ENCODE measurements around the gene CD36.
A peak's percentile ranks its signal among the peaks of the same experiment; 100 is the strongest.

The CD36 gene

DNA sequence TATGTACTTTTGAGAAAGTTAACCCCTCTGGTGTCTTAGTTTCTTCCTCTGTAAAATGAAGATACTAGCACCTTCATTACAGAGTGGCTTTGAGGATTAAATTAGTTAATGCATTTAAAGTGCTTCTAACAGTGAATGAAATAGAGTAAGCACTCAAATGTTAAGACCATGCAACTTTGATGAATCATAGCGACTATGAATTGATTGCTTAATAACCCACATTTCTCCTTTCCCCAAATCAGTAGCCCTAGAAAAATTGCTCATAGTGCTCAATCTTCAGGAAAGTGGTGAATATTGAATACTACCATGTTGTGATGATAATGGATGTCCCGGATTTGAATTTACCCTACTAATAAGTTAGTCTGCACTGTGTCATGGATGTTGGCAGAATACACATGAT, 48.1 kb downstream of the CD36 start:
- FAIRE-seq: no peak

DNA sequence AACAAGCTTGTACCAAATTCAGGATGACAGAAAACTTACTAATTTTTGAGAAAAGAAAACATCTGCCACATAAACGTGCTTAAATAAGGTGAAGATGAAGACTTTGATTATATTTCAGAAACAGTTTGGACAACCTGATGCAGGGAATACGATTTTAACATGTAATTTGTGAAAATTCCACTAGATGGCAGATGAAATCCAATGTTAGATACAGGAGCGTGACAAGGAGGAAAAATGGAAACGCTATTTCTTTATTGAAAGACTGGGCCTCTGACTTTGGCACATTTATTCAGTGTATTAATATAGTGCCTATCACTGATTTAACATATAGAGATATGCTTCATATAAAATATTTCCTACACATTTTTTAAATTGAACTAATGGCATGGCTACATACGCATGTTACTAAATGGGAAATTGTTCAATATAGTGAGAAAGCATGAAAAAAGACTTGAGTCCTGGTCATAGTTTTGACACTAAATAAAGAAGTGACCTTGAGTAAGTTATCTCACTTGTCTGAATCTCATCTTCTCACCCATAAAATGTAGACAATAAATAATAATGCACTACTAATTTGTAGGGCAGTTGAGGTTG, 60.7 kb downstream of the CD36 start:
- peak; percentile 33 for FAIRE-seq

More for the DNA sequence above, 48.1 kb downstream of the CD36 start:
- DNase-seq (ENCODE audit: insufficient read length, low spot score): no peak

DNA sequence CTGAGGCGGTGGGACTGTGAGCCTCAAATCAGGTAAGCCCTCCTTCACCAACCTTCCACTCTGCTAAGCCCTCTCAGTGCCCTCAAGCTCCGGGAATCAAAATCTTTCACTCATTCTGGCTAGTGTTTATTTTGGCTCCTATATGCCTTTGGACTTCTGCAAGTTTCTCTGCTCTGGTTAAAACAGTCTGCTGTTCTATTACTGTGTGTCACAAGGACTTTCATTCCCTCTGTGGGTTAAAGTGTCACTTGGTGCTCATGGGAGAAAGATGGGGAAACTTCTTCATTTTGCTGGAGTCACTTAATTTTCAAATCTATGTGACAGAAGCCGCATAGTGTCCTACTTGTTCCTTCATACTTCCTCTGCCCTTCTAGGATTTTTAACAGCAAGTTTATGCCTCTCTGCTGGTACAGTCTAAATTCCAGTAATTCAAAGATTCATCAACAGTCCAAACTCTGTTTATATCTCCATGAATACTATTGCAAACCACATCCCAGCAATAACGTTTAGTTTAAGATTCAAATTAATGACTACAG, 61.3 kb downstream of the CD36 start:
- no peak for FAIRE-seq
- no peak for DNase-seq (ENCODE audit: insufficient read length, low spot score)

More for the DNA sequence above, 60.7 kb downstream of the CD36 start:
- DNase-seq (ENCODE audit: insufficient read length, low spot score): no peak

DNA sequence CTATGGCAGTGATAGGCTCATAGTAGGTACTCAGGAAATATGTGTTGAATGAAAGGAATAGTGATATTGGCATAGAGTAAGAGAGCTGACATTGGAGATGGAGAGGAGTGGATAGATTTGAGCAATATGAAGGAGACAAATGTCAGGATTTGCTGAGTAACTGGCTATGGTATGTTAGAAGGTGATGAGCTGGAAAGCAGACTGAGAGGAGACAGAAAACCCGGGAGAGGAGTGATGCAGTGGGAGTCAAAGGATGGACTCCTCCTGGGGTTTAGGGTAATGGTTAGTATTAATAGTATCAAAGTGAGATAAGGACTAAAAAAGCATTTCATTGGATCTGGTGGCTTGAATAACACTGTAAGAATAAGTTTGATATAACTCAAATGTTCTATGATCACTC, 64.8 kb downstream of the CD36 start:
- DNase-seq (ENCODE audit: insufficient read length, low spot score) (no peak), FAIRE-seq (no peak)

DNA sequence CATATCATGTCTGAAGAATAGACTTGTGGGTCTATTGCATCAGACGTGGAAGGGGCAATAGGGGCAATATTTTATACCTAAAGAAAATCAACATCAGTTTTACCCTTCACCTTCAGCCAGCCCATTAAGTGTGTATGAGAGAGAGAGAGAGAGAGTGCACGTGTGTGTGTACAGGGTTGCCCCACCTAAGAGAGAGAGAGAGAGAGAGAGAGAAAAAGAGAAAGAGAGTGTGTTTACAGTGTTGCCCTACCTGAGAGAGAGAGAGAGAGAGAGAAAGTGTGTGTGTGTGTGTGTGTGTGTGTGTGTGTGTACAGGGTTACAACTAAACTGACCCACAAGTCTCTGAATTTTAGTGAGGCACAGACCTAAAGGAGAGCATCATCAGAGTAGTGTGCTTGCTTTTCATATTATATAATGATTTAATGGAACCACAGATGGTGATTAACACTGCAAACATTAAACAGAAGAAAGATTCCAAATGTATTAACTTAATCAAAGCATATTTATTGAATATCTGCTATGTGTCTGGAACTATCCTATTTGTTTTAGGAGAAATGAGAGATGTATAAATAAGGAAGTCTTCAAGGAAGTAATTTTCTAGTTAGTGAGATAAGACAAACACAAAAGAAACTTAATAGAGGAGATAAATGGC, 66.8 kb downstream of the CD36 start:
- FAIRE-seq: no peak
- DNase-seq (ENCODE audit: insufficient read length, low spot score): no peak

DNA sequence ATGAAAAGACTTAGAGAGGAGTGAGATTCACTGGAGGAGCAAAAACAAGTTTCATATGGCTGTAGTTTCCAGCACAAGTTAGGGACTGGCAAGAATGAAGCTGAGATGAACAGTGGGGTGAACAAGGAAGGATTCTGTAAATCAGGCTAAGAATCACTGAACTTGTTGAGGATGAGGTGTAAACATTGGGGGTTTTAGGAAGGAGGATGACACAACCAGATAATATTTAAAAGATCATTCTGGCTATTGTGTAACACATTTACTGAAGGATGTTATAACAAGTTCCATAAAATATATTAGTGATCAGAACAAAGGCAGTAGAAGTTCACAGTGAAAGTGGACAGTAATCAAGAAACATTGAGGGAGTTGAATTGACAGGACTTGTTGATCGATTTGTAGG, 68.9 kb downstream of the CD36 start:
- FAIRE-seq (no peak), DNase-seq (ENCODE audit: insufficient read length, low spot score) (no peak)

DNA sequence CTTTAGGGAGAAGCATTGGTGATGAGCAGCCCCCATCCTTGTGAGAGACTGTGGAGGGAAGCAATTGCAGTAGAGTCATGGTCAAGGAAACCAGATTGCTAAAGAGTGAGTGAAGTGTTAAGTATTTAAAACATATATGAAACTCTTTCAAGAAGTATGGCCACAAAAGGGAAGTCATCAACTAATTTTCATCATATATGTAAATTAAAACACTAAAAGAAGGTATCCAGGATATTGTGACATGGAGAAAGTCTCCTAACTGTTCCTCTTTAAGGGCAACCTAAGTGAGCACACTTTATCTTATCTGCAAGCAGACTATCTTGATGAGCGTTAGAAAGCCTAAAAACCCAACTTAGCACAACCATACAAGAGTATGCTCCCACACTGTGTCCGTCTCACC, 69.7 kb downstream of the CD36 start:
- FAIRE-seq (no peak), DNase-seq (ENCODE audit: insufficient read length, low spot score) (no peak)

DNA sequence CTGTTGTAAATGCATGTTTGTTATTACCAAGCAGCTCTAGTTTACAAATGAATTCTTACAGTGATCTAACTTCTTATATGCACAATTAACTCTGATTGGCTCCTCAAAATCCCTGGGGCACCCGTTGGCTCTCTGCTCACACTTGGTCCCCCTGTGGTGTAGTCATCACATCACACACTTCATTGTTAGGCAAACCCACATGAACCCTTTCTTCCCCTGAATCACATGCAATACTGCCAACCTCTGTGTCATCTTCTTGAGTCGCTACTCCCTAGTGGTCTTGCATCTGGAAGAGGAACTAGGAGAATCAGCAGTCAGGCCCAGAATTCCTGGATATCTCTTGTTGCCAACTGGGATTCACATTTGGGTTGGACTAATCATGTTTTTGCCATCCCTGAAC, 73.1 kb downstream of the CD36 start:
- FAIRE-seq (no peak), DNase-seq (ENCODE audit: insufficient read length, low spot score) (no peak)

DNA sequence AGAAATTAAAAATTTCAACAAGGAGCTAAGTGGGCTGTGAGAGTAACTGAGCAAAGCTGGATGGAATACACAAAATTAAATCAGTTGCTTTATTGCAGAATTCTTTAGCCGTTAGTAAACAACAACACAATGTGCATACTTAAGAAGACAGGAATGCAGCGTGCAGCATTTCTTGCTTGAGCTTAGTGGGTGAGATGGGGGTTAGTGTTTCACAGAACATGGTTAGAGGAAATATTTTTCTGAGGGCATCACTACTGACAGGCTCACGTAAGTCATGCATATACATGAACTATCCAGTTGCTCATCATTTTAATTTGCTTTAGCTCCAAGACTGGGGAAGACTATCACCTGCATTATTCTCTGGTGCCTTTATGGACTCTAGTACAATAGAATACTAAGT, 80.8 kb downstream of the CD36 start:
- DNase-seq (ENCODE audit: insufficient read length, low spot score): no peak
- no peak for FAIRE-seq

DNA sequence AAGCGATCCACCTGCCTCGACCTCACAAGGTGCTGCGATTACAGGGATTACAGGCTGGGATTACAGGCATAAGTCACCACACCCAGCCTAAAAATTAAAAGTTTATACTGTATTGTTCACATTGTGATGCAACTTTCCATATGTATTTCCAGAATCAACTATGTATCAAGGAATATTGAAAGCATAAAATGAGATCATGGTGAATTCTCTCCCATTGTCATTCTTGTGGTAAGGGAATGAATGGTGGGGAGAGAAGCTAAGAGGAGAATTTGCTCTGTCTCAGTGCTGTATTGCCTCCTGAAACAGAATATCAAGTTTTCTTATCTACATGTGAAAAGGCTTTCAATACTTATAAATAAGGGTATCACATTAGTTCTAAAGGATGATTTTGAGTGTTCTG, 81.7 kb downstream of the CD36 start:
- DNase-seq (ENCODE audit: insufficient read length, low spot score) (no peak), FAIRE-seq (no peak)

DNA sequence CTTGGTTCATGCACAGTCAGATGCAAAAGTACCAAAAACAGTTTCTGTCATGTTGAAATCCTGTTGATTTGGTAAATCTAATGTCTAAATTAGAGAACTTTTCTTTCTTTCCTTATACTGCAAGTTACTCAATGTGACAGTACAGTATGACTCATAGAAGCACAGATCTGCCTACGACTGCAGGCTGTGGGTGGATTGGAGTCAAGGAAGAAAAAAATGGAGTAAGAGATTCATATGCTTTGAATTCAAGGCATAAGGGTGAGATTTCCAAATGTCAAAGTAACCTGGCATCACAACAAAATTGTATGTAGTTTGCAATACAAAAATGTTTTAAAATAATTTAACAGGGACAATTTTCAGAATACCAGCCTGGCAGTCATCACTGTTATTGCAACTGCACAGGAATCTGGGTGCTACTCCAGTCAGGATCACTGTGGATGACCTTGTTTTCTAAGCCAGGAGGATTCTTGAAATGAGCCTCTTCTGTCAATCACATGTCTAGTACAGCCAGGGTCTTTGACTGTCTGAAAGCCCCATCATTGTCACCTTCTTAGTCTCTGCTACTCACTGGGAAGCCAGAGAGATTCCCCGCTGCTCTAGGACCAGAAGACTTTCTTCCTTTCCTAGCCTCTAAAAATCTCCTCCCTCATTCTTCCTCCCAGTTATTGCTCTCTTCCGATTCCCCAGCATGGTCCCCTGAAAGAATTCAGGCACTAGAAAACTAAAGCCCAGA, 83.6 kb downstream of the CD36 start:
- FAIRE-seq (no peak), DNase-seq (ENCODE audit: insufficient read length, low spot score) (no peak)

DNA sequence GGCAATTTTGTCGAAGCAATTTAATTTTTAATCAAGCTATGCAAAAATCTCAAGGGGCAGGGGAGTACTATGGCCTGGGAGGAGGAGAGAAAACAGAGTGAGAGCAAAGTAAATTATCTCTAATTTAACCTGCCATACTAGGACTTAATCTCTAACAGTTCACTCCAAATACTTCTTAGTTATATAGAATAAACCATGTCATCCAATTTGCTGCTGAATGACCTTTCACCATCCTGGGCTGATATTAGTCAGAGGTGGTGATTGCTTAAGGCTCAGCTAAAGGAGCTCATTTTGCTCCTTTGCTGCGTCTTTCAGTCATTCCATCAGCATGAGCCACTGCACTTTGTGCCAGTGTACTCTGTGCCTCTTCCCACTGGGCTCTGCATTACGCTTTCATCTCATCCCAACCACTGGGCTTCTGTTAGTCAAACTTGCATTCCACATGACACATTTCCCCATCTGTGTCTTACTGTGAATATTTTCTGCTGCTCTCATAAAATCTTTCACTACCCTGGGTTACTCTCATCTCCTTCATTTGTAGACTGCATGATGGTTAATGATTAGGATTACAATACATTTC, 84.3 kb downstream of the CD36 start:
- FAIRE-seq (no peak), DNase-seq (ENCODE audit: insufficient read length, low spot score) (no peak)

DNA sequence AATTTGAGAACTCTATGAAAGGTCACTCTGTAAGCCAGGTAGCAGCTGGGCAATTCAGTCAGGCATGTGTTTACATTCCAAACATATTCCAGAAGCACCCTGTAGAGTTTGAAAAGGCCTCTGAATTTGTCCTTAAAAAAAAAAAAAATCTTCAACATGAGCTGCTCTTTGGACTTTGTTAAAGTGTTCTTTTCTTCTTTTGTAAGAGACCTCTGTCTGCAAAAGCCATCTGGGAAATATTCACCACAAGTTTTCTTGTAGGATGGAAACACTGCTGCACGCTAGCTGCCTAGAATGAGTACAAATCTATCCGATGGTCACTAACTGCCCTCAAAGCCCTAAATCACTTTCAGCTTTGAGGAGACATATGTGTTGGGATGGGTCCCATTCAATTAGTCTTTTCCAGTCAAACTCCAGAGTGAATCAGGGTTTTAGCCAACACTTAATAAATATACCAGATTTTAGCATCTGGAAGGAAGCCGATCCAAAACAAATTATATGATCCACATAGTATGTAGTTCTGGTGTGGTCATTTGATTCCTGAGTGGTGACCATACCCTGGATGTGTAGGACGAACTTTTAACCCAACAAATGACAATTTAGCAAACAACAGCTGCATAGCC, 85.9 kb downstream of the CD36 start:
- no peak for DNase-seq (ENCODE audit: insufficient read length, low spot score)
- no peak for FAIRE-seq

DNA sequence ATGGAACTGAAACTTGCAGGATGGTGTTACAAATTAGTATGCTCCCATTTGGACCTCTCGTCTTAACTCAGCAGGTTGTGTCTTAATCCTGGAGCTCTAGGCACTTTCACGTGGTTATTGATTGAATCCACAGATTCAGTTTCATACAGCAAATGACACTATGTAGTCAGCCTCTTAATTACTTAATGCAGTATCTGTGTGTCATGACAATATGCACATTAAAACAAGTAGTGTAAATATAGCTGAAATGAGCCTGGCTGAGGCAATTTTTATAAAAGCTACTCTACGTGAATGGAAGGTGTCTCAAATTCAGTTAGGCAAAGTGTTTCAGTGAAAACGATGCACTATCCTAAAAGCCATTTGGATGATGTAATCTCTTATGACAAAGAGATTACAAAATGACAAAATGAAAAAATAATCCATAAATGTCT, 86.8 kb downstream of the CD36 start:
- FAIRE-seq: no peak

More for the DNA sequence above, 86.8 kb downstream of the CD36 start:
- DNase-seq (ENCODE audit: insufficient read length, low spot score): no peak
